ENCODE data around the gene CCDC91. TPM values are rescaled to one million over a fixed set of nuclear protein-coding genes. Genes with fewer than 3 reads are reported as not detected.

Gene CCDC91
- total RNA-seq, 1 experiment from 2014 or later, result 26.8 TPM

DNA sequence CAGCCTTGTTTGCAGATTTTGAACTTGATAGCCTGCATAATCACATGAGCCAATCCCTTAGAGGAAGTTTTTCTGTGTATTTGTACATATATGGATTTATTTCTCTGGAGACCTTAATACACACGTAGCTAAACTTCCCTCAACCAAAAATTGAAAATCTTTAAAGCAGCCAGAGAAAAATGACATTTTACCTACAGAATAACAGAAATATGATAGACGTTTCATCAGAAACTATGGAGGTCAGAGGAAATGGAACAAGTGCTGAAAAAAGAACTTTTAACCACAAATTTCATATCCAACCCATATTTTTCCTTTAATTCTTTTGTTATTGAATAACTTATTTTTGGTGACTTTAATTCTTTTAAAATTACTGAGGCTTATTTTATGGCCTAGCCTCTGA is 177.7 kb downstream of the CCDC91 start:
- H3K27me3 ChIP-seq (replicated peaks; ENCODE audit: insufficient read depth, low read depth, low read length, poor library complexity), result no peaks in the 10 kb centered on the region
- BruUV-seq (replicated peaks), result no TSS peak
- intact Hi-C loops (cut with micrococcal nuclease; ENCODE audit: unreplicated experiment), result no loop called here
- peaks cover 51% of the 10 kb centered on the region for H3K9me3 ChIP-seq (ENCODE audit: low read depth, low read length, poor library complexity, severe bottlenecking)
- H3K27ac ChIP-seq (ENCODE audit: low read depth, low read length, poor library complexity, severe bottlenecking), result no peak overlapping the region
- no peaks in the 10 kb centered on the region for H3K4me1 ChIP-seq (ENCODE audit: insufficient read depth, low read length, poor library complexity, severe bottlenecking)
- POLR2A ChIA-PET (ENCODE audit: low non-redundant PET), result no interaction called here
- no peaks in the 10 kb centered on the region for H3K36me3 ChIP-seq (ENCODE audit: insufficient read depth, low read length, poor library complexity, severe bottlenecking)
- no peak for DNase-seq (ENCODE audit: low spot score)
- CTCF ChIA-PET, result no interaction called here
- no peak overlapping the region for H3K4me3 ChIP-seq (ENCODE audit: low read depth, low read length, poor library complexity, severe bottlenecking)
- TF ChIP-seq EZH2 (IDR thresholded peaks at IDR 0.05; ENCODE audit: borderline replicate concordance, low read depth, low read length, poor library complexity, severe bottlenecking), result no peak
- TF ChIP-seq, protein P1, sequence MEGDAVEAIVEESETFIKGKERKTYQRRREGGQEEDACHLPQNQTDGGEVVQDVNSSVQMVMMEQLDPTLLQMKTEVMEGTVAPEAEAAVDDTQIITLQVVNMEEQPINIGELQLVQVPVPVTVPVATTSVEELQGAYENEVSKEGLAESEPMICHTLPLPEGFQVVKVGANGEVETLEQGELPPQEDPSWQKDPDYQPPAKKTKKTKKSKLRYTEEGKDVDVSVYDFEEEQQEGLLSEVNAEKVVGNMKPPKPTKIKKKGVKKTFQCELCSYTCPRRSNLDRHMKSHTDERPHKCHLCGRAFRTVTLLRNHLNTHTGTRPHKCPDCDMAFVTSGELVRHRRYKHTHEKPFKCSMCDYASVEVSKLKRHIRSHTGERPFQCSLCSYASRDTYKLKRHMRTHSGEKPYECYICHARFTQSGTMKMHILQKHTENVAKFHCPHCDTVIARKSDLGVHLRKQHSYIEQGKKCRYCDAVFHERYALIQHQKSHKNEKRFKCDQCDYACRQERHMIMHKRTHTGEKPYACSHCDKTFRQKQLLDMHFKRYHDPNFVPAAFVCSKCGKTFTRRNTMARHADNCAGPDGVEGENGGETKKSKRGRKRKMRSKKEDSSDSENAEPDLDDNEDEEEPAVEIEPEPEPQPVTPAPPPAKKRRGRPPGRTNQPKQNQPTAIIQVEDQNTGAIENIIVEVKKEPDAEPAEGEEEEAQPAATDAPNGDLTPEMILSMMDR (conservative IDR thresholded peaks at IDR 0.05; ENCODE audit: low read depth, low read length), result no peak

DNA sequence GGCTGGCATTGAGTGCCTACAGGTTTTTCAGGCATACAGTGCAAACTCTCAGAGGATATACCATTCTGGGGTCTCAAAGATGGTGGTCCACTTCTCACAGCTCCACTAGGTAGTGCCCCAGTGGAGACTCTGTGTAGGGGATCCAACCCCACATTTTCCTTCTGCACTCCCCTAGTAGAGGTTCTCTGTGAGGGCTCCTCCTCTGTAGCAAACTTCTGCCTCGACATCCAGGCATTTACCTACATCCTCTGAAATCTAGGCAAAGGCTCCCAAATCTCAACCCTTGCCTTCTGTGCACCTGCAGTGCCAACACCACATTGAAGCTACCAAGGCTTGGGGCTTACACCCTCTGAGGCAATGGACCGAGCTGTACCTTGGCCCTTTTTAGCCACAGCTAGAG is 179.2 kb downstream of the CCDC91 start:
- H3K4me1 ChIP-seq (ENCODE audit: insufficient read depth, low read length, poor library complexity, severe bottlenecking), result no peaks in the 10 kb centered on the region
- no peaks in the 10 kb centered on the region for H3K27me3 ChIP-seq (replicated peaks; ENCODE audit: insufficient read depth, low read depth, low read length, poor library complexity)
- no peaks in the 10 kb centered on the region for H3K36me3 ChIP-seq (ENCODE audit: insufficient read depth, low read length, poor library complexity, severe bottlenecking)
- H3K4me3 ChIP-seq (ENCODE audit: low read depth, low read length, poor library complexity, severe bottlenecking), result no peak overlapping the region
- DNase-seq (ENCODE audit: low spot score), result no peak
- TF ChIP-seq, protein P1 (conservative IDR thresholded peaks at IDR 0.05; ENCODE audit: low read depth, low read length), result no peak
- no peak for TF ChIP-seq EZH2 (IDR thresholded peaks at IDR 0.05; ENCODE audit: borderline replicate concordance, low read depth, low read length, poor library complexity, severe bottlenecking)
- POLR2A ChIA-PET (ENCODE audit: low non-redundant PET), result no interaction called here
- H3K27ac ChIP-seq (ENCODE audit: low read depth, low read length, poor library complexity, severe bottlenecking), result no peak overlapping the region
- BruUV-seq (replicated peaks), result no TSS peak
- CTCF ChIA-PET, result no interaction called here
- H3K9me3 ChIP-seq (ENCODE audit: low read depth, low read length, poor library complexity, severe bottlenecking), result peaks cover 51% of the 10 kb centered on the region
- intact Hi-C loops (cut with micrococcal nuclease; ENCODE audit: unreplicated experiment), result no loop called here

DNA sequence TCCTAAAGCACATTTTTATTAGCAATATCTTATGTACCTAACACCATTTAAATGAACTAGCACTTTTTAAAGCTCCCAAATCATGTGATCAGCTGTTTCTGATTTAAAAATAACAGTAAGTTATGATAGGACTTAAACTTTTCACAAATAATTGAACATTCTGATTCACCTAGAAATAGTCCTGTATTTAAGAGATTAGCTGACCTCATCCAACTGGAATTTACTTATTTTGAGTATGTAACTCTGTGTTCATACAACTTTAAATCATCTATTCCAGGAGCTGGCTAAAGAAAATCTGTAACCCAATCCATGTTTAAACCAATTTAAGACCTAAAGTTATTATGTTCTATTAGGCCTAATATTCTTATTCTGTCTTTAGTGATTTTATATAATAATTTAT is 184.3 kb downstream of the CCDC91 start:
- no TSS peak for BruUV-seq (replicated peaks)
- intact Hi-C loops (cut with micrococcal nuclease; ENCODE audit: unreplicated experiment), result no loop called here
- H3K27ac ChIP-seq (ENCODE audit: low read depth, low read length, poor library complexity, severe bottlenecking), result no peak overlapping the region

More for the DNA sequence above, 184.3 kb downstream of the CCDC91 start:
- no peaks in the 10 kb centered on the region for H3K4me1 ChIP-seq (ENCODE audit: insufficient read depth, low read length, poor library complexity, severe bottlenecking)
- no peak for DNase-seq (ENCODE audit: low spot score)
- TF ChIP-seq EZH2 (IDR thresholded peaks at IDR 0.05; ENCODE audit: borderline replicate concordance, low read depth, low read length, poor library complexity, severe bottlenecking), result no peak
- TF ChIP-seq, protein P1 (conservative IDR thresholded peaks at IDR 0.05; ENCODE audit: low read depth, low read length), result no peak
- no peaks in the 10 kb centered on the region for H3K36me3 ChIP-seq (ENCODE audit: insufficient read depth, low read length, poor library complexity, severe bottlenecking)
- CTCF ChIA-PET, result no interaction called here
- peaks cover 29% of the 10 kb centered on the region for H3K9me3 ChIP-seq (ENCODE audit: low read depth, low read length, poor library complexity, severe bottlenecking)
- no peaks in the 10 kb centered on the region for H3K27me3 ChIP-seq (replicated peaks; ENCODE audit: insufficient read depth, low read depth, low read length, poor library complexity)
- H3K4me3 ChIP-seq (ENCODE audit: low read depth, low read length, poor library complexity, severe bottlenecking), result no peak overlapping the region
- POLR2A ChIA-PET (ENCODE audit: low non-redundant PET), result no interaction called here

All from A673 (cell line).